Fibroblast of lung (primary cell): ENCODE results near the gene AKNA.
"Not testable (repeated sequence)": the region's sequence is repeated elsewhere in the genome, so short reads cannot be mapped to it uniquely, and the experiment has no call there.

ENCODE experiments used
- EZH2 ChIP-seq: IDR thresholded peaks from 2 replicates; pipeline ENCODE4 v1.5.1; 2012; ENCODE audit warnings: low read length, control low read depth, mild to moderate bottlenecking; ENCODE audit errors: missing control alignments
- TF ChIP-seq, protein P1 (sequence below), 2 donors: IDR thresholded peaks in 1 of 2; conservative IDR thresholded peaks in 1 of 2; 1 replicate in 1 of 2; 2 replicates in 1 of 2; pipeline ENCODE4 v1.5.1; 2011 to 2012; ENCODE audit warnings: low read length in 2 of 2, control low read depth in 1 of 2, inconsistent platforms in 1 of 2, low read depth in 1 of 2, mild to moderate bottlenecking in 1 of 2

GRCh38 chr9:114329625-114330022 is 58.2 kb downstream of the AKNA start, which contains the start of gene ORM2:
- TF ChIP-seq, protein P1, sequence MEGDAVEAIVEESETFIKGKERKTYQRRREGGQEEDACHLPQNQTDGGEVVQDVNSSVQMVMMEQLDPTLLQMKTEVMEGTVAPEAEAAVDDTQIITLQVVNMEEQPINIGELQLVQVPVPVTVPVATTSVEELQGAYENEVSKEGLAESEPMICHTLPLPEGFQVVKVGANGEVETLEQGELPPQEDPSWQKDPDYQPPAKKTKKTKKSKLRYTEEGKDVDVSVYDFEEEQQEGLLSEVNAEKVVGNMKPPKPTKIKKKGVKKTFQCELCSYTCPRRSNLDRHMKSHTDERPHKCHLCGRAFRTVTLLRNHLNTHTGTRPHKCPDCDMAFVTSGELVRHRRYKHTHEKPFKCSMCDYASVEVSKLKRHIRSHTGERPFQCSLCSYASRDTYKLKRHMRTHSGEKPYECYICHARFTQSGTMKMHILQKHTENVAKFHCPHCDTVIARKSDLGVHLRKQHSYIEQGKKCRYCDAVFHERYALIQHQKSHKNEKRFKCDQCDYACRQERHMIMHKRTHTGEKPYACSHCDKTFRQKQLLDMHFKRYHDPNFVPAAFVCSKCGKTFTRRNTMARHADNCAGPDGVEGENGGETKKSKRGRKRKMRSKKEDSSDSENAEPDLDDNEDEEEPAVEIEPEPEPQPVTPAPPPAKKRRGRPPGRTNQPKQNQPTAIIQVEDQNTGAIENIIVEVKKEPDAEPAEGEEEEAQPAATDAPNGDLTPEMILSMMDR (conservative IDR thresholded peaks at IDR 0.05 in 1 of 2, IDR thresholded peaks at IDR 0.05 in 1 of 2; ENCODE audit: low read depth in 1 of 2, low read length in 2 of 2) = not testable (repeated sequence)
- not testable (repeated sequence) for TF ChIP-seq EZH2
